HS-27A (cell line): ENCODE data around the gene CS.

Experiments used
- DNase-seq: peaks from one replicate; pipeline ENCODE4 v3.0.0-alpha.2; 2012; ENCODE audit warnings: low read depth, missing footprints

Gene CS

DNA sequence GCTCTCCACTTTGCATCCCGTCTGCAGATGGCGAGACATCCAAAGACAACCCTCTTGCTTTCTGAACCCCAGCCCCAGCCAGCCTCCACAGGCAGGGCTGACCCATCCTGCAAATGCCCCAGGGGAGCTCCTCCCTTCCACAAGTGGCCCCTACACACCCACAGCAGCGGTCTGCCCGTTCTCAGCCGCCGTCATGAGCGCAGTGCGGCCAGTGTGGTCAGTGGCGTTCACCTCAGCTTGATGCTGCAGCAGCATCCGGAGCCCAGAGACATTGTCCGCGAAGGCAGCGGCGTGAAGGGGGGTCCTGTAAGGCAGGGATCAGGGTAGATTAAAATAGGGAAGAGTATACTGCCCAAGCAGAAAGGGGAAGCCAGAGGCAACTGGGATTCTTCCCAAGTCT, 55.6 kb downstream of the CS start:
- no peak for DNase-seq

DNA sequence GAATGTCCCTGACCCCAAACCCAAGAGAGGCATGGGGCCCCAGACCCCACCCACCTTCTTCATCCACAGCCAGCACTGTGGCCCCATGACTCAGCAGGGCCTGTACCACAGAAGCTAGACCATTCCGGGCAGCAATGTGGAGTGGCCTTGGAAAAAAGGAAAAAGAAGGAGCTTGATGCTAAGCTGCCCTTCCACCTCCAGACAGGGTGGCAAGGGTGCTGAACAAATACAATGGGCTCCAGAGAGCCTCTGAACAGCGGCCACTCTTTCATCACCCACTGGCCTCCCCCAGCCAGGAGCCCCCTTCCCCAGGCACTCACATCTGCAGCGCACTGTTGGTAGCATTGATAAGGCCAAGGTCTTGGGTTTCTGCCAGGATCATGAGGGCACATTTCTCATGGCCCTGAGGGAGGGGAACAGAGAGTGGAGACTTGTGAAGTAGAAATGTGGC, 56.4 kb downstream of the CS start:
- no peak for DNase-seq

DNA sequence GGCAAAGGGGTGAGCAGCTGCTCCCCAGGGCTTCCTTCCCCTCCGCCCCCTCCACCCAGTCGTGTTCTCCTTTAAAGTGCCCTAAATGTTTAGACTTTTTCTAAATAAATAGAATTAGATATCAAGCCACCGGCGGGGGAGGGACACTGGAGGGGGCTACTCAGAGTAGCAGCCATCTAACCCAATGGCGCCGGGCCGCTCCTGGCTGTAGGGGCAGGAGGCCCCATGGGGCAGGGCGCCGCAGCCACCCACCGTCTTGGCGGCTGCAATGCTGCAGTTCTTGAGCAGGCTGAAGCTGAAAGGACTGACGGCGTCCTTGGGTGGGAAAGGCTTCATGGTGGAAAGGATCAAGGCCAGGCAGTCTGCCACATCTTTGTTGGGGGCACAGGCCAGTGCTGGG, 57.1 kb downstream of the CS start:
- no peak for DNase-seq

DNA sequence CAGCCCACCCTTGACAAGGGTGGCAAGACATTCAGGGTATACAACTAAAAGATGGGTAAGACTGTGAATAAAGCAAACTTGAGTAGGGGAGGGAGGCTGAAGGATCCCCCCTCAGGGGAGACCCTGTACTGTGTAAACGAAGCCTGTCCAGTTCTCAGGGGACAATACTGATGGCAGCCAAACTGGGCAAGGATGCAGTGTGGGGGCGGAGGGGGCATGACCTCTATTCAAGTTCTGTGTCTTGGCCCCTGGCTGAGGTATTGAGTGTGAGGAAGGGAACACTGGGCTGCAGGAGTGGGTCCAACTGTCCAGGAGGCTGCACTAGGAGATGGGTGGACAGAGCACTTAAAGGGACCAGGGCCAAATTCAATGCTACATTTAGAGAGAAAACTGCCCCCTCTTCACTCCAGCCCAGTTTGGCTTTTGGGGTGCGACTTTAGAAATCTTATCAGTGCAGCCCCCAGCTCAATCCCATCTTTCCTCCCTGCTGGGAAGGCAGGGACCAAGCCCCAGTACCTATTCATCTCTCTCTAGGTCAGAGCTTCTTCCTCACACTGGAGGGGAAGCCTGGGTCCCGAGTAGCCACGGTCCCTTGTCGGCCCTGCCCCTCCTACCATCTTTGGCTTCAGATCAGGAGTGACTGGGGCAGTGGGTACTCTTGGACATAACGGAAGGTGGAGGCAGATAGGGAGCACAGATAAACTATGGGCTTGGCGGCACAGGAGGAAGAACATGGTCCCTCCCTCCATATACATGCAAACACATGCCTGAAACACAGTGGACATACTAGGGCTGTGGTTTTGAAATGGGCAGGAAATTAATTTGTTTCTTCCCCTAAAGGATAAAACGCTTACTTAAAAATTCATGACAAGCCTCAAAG, 58.5 kb downstream of the CS start:
- no peak for DNase-seq

DNA sequence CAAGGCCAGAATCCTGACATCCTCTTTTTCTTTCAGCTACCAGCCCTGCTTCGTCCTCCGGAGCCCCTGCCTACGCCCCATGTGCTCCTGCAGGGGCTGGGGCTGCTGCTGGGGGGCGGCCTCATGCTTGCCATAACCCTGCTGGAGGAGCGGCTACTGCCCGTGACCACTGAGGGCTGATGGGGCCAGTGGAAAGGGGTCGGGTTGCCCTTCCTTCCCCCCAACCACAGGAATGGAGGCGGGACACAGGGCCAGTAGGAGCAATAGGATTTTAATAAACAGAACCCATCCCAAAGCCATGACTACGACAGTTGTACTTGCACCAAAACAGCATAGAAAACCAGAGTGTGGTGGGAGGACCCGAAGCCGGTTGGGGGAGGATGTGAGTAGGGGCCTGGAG, 62.6 kb downstream of the CS start:
- DNase-seq: no peak

DNA sequence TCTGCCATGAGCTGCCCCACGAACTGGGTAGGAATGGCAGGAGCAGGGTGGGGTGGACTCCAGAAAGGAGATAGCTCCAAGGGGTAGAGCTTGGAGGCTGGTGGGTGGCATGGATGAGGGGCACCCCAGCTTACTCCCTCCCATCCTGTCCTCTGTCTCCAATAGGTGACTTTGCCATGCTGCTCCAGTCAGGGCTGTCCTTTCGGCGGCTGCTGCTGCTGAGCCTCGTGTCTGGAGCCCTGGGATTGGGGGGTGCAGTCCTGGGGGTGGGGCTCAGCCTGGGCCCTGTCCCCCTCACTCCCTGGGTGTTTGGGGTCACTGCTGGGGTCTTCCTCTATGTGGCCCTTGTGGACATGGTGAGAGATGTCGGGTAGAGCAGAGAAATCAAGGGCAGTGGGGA, 63.1 kb downstream of the CS start:
- DNase-seq: no peak

DNA sequence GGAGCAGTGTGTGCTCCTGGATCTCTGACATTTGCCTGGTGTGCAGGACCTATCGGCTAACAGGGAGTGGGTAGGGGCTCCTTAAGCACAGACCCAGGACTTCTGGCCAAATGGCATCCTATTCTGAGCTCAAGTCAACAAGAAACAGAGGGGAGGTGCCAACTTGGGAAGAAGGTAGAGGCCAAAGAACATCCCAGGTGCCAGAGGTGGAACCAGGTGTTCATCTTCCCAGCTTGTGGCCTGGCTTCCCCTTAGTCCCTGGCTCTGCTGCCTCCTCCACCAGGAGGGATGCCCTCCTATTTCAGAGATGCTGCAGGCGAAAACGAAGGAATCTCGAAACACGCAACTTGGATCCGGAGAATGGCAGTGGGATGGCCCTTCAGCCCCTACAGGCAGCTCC, 64.0 kb downstream of the CS start:
- no peak for DNase-seq

DNA sequence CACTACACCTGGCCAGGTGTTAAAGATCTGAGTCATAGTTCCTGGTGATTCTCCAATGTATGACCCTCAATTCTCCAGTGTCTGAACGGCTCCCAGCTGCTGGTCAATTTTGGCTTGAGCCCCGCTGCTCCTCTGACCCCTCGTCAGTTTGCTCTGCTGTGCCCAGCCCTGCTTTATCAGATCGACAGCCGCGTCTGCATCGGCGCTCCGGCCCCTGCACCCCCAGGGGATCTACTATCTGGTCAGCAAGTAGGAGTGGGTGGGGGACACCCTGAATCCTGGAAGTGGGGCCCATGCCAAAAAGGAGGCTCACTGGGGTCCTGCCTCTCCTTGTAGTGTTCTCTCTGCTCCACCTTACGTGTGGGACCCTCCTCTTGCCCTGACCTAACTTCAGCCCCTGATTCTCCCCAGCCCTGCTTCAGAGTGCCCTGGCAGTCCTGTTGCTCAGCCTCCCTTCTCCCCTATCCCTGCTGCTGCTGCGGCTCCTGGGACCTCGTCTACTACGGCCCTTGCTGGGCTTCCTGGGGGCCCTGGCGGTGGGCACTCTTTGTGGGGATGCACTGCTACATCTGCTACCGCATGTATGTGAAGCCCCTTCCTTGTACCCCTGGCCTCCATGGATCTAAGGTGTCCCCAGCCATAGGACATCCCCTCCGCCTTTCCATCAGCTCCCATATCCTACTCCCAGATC, 65.2 kb downstream of the CS start:
- no peak for DNase-seq

DNA sequence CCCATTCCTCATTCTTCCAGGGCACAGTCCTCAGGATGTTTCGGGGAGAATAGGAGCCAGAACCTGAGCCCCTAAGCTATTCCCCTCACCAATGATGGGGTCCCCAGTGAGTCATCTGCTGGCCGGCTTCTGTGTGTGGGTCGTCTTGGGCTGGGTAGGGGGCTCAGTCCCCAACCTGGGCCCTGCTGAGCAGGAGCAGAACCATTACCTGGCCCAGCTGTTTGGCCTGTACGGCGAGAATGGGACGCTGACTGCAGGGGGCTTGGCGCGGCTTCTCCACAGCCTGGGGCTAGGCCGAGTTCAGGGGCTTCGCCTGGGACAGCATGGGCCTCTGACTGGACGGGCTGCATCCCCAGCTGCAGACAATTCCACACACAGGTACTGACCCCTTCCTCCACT, 68.9 kb downstream of the CS start:
- no peak for DNase-seq

DNA sequence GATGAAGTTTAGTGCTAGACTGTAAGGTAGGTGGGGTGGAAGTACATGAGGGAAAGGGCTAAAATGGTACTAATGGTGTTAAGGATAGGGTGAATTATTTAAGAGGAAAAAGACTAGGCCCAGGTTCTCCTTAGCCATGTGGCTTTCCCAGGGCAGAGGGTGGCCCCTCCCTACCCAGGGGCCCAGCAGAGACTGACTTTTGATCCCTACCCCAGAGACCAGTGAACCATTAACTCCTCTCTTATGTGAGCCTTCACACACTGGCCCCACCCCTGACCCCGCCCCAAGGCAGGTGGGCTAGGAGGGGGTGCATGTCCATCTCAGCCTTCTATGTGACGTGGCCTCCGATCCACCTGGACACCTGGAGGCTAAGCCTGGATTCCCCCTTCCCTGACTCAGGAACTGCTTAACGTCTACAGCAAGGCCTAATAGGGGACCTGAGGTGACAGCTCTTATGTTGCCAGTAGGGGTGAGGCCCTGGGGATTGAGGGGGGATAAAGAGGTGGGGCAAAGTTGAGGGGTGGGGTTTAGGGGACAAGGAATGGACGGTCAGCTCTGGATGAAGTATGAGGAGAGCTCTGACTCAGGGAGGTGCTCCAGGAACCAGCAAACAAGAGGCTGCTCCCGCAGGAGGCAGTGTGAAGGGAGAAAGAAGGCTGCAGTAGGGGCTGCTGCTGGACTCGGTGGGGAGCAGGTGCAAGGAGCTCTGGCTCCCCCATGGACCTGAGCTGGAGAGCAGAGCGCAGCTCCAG, 69.5 kb downstream of the CS start:
- no peak for DNase-seq

DNA sequence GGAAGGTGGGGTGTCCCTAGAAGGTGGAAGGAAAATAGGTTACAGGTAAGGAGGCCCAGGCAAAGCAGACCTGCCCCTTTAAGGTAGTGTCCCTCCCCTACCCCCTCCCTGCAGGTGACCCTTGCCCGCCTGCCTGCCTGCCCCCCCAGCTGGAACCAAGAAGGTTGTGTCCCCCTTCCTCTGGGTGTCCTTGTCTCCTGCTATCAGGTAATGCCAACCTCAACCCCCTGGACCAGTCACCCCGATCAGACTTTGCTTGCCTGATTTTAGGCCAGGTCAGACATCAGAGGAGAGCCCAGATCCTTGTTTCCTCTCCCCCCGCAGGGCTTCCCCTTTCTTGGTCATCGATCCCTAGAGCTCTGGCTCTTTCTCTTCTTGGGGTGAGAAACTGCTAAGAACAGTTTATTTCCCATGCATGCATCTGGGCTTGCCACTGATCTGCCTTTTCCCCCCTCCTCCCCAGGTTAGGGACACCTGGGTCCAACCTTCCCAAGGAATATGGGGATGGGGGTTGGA, 70.2 kb downstream of the CS start, which contains the start of gene SLC39A5:
SLC39A5 (plus strand) TSS at position 136 of the 516 bp plus-strand sequence. CDS start 1,224 bp downstream, outside the sequence.
- DNase-seq: no peak

DNA sequence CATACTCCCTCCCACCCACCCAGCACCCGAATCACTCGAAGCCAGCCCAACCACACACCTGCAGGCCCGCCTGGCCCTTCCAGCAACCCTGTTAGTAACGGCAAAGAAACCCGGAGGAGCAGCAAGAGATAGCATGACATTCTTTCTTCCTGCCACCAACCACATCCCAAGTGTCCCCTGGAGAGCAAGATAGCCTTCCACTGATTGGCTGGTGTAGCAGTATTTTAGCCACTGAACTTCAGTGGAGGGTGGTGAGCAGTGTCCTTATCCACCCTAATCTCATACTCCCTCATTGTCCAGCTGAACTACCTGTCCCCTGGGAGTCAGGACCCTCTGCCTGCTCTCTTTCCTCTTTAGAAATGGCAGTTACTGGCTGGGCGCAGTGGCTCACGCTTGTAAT, 71.0 kb downstream of the CS start:
- DNase-seq: no peak

DNA sequence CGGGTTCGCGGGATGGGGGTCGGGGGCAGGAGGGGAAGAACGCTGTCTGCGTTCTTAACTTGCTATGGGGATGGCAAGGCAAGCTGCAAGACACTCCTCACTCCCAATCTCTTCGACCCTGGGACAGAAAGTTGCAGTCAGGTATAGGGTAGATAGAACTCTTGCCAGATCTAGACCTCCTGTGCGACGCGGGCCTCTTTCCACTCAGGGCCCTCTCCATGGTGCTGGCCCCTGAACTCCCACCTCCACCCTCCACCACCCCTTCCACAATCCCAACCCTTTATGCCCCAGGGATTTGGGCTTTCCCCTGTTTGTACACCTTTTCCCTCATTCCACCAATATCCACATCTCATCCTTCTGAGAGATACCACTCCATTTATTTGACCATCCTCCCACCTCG, 75.2 kb downstream of the CS start:
- DNase-seq: no peak

DNA sequence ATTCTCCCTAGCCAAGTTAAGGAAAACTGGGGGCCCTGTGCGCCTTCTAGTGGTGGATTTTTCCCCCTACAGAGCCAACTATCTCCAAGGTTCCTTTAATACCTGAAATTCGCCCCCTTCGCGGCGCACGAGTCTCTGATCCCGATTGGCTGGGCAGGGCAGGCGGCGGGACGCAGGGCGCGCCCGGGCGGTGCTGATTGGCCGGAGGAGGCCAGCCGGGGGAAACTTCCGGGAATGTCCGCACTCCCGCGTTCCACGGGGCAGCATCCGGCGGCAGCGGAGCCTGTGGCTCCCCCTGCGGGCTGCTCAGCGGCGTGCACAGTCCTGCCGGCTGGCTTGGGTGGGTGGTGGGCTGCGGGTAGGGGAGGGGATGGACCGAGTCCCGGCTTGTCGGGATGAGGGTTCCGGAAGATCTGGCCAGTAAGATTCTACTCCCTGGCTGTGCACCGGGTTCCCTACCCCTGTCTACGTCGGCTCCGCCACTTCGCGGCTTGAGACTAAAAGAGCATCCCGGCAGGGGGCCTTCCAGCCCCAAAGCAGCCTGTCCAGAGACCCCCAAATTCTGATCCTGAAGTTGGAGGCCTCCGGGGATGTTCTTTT, 75.9 kb downstream of the CS start, which contains the start of gene NABP2:
NABP2 (plus strand) TSS at position 241 of the 600 bp plus-strand sequence. CDS start 515 bp downstream, outside the sequence.
- DNase-seq: peak; percentile 94

DNA sequence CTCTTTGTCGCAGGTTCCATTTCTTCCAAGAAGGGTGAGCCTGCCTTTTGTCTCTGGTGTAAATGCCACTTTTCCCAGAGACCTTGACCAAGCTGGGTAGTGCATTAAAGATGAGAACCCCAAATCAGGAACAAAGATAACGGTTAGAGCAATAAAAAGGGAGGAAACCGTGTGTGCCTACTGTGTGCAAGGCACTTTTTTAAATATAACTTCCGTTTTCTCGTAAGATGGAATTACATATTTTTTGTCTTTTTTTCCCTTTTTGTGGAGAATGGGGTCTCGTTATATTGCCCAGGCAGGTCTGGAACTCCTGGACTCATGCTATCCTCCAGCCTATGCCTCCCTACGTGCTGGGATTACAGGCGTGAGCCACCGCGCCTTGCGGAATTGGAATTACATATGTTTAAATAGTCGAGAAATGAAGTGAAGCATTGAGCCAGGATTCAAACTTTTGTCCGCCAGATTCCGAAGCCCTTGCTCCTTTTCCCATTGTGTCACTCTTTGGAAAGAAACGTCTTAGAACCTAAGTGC, 76.5 kb downstream of the CS start:
- DNase-seq: no peak

DNA sequence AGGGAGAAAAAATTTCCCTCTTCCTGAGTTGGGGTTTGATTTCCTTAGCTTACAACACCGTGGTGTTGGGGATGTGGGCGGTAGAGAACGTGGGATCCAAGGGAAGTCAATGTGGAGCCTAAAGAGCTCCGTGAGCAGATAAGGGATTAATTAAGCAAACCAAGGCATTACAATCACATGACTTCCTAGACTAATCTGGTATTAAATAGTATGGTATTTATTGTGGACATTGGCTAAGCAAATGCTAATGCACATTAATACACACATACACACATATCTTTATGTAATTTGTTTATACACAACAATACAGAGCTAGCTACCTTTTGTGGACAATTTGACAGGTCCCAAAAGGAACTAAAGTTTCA, 77.6 kb downstream of the CS start:
- DNase-seq: no peak

DNA sequence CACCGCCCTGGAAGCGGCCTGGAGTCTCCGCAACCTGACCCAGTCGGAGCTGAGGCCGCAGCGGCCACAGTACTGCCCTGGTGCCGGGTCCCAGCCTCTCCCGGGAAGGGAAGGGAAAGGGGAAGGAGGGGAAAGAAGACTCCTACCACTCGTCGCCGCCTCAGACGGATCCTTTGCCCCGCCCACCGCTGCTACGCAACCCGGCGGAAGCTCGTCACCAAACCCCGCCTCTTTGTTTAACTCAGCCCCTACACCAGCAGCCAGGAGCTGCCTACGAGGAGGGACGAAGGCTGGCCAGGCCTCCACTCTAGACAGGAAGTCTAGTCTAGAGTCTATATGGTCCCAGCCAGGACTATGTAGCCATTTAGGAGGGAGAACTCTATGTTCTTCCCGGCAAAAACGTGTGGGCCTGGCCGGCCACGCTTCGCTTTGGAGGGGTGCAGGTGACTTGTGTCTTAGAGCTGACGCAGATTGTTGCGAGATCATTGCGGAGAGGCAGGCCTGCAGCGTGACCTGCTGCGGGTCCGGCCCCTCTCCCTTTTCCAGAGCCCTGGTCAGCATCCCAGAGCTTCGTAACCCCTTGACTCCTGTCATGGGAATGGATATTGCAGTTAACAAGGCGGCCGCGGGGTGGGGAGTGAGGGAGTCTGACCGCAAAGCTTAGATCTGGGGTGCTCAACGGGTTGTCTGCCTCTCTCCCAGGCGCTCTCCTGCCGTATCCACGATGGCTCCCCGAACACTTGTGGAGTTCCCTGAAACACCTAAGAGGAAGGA, 78.2 kb downstream of the CS start, which contains the start of gene RNF41:
RNF41 (minus strand) TSS at position 166 of the 774 bp plus-strand sequence. CDS start 7,875 bp downstream, outside the sequence.
- DNase-seq: peak; percentile 92
